Liver (tissue), 9 donors: ENCODE measurements around the gene LINS1. TPM values are rescaled to one million over a fixed set of nuclear protein-coding genes. Genes with fewer than 3 reads are reported as not detected.
A peak's percentile ranks its signal among the peaks of the same experiment; 100 is the strongest.

Experiments
- DNase-seq: peaks from one replicate; pipeline ENCODE4 v3.0.0-alpha.2; 2017; ENCODE audit warnings: low spot score
- H3K27ac ChIP-seq, 2 donors: one replicate each; pipeline ENCODE4 v1.7.0; 2013; ENCODE audit warnings: inconsistent platforms in 2 of 2, low read length in 2 of 2, control low read depth in 1 of 2, low read depth in 1 of 2, mild to moderate bottlenecking in 1 of 2
- H3K27me3 ChIP-seq, 4 donors: one replicate each; pipeline versions ENCODE4 v1.6.1 to v1.7.0; 2013; ENCODE audit warnings: low read length in 3 of 4, inconsistent platforms in 1 of 4, mild to moderate bottlenecking in 1 of 4, moderate library complexity in 1 of 4; ENCODE audit not compliant: control insufficient read depth in 4 of 4, insufficient read depth in 4 of 4
- H3K36me3 ChIP-seq, 4 donors: one replicate each; pipeline versions ENCODE4 v1.6.1 to v1.7.0; 2013; ENCODE audit warnings: low read length in 3 of 4, mild to moderate bottlenecking in 3 of 4, low read depth in 1 of 4, moderate library complexity in 1 of 4; ENCODE audit not compliant: control insufficient read depth in 4 of 4, insufficient read depth in 3 of 4
- H3K4me1 ChIP-seq, 4 donors: one replicate each; pipeline versions ENCODE4 v1.6.1 to v1.7.0; 2013; ENCODE audit warnings: low read length in 3 of 4, mild to moderate bottlenecking in 3 of 4, moderate library complexity in 1 of 4; ENCODE audit not compliant: control insufficient read depth in 4 of 4, insufficient read depth in 4 of 4
- H3K4me3 ChIP-seq, 3 donors: one replicate each; pipeline versions ENCODE4 v1.6.1 to v1.7.0; 2013; ENCODE audit warnings: low read length in 3 of 3, control low read depth in 1 of 3, low read depth in 1 of 3, mild to moderate bottlenecking in 1 of 3
- H3K9ac ChIP-seq, 2 donors: one replicate each; pipeline ENCODE4 v1.7.0; 2013; ENCODE audit warnings: low read length in 2 of 2, mild to moderate bottlenecking in 2 of 2, moderate library complexity in 2 of 2, control low read depth in 1 of 2, low read depth in 1 of 2
- H3K9me3 ChIP-seq, 4 donors: one replicate each; pipeline versions ENCODE4 v1.6.1 to v1.7.0; 2013; ENCODE audit warnings: low read length in 3 of 4; ENCODE audit not compliant: control insufficient read depth in 4 of 4
- EGR1 ChIP-seq, 2 donors: IDR thresholded peaks; 2 replicates each; pipeline ENCODE4 v1.6.1; 2016 to 2018; ENCODE audit warnings: antibody characterized with exemption in 2 of 2, low read depth in 2 of 2
- FOXA1 ChIP-seq: IDR thresholded peaks from 2 replicates; pipeline ENCODE4 v1.6.1; 2016; ENCODE audit warnings: antibody characterized with exemption
- GABPA ChIP-seq, 2 donors: IDR thresholded peaks in 1 of 2; conservative IDR thresholded peaks in 1 of 2; 2 replicates each; pipeline ENCODE4 v1.6.1; 2016; ENCODE audit warnings: antibody characterized with exemption in 2 of 2, mild to moderate bottlenecking in 1 of 2, moderate library complexity in 1 of 2
- HNF4A ChIP-seq, 2 donors: conservative IDR thresholded peaks; 2 replicates each; pipeline ENCODE4 v1.6.1; 2016; ENCODE audit warnings: antibody characterized with exemption in 2 of 2, mild to moderate bottlenecking in 2 of 2
- HNF4G ChIP-seq: IDR thresholded peaks from 2 replicates; pipeline ENCODE4 v1.6.1; 2016; ENCODE audit warnings: antibody characterized with exemption
- JUND ChIP-seq, 2 donors: IDR thresholded peaks; 2 replicates each; pipeline ENCODE4 v1.6.1; 2016; ENCODE audit warnings: antibody characterized with exemption in 2 of 2
- MAX ChIP-seq: IDR thresholded peaks from 2 replicates; pipeline ENCODE4 v1.6.1; 2016; ENCODE audit warnings: antibody characterized with exemption
- NR2F2 ChIP-seq: IDR thresholded peaks from 2 replicates; pipeline ENCODE4 v1.6.1; 2016; ENCODE audit warnings: antibody characterized with exemption
- RXRA ChIP-seq, 2 donors: IDR thresholded peaks; 2 replicates each; pipeline ENCODE4 v1.6.1; 2017 to 2018; ENCODE audit warnings: antibody characterized with exemption in 2 of 2, mild to moderate bottlenecking in 1 of 2
- SP1 ChIP-seq: IDR thresholded peaks from 2 replicates; pipeline ENCODE4 v1.6.1; 2018; ENCODE audit warnings: antibody characterized with exemption, mild to moderate bottlenecking
- YY1 ChIP-seq: IDR thresholded peaks from 2 replicates; pipeline ENCODE4 v1.6.1; 2016; ENCODE audit warnings: antibody characterized with exemption, mild to moderate bottlenecking
- WGBS: extraction: QIAGEN DNeasy Blood & Tissue Kit; methylation state at CpG from one replicate; pipeline ENCODE4 v1.1.7; 2013; 5-methylcytosine and 5-hydroxymethylcytosine counted together
- polyA plus RNA-seq, 2 donors: library from polyadenylated mRNA; stranded (reverse) in 1 of 2; unstranded in 1 of 2; fragments of 200-250 nt in 1 of 2; fragments of >200 nt in 1 of 2; fragmentation: Nextera tagmentation in 1 of 2; extraction: Ambion mirVana in 1 of 2; gene quantifications; one replicate each; pipeline versions ENCODE4 v1.2.1 to v1.2.3, GENCODE V29; 2013 to 2015
- total RNA-seq, 2 donors: library from RNA; depleted of rRNA; stranded (reverse); fragments of >200 nt; gene quantifications; one replicate each; pipeline ENCODE4 v1.2.3, GENCODE V29; 2014
- TF ChIP-seq, protein P1 (sequence below): fragments of 150-350 bp; IDR thresholded peaks from 2 replicates; pipeline ENCODE4 v1.5.1; 2017; ENCODE audit warnings: improper control_type of control experiment, low read depth, low read length; ENCODE audit not compliant: missing input control
- TF ChIP-seq, protein P2 (sequence below): IDR thresholded peaks from 2 replicates; pipeline ENCODE4 v1.6.1; 2016; ENCODE audit warnings: antibody characterized with exemption, mild to moderate bottlenecking
- TF ChIP-seq, protein P3 (sequence below): IDR thresholded peaks from 2 replicates; pipeline ENCODE4 v1.6.1; 2016; ENCODE audit warnings: antibody characterized with exemption
- donor health status: healthy.
- donor health status: healthy.
- donor health status: healthy.
- donor health status: healthy.
- donor health status: healthy.

Gene LINS1
- total and polyA plus RNA-seq, 4 donors = 2.9 to 9.1 (median 6.3) TPM

DNA sequence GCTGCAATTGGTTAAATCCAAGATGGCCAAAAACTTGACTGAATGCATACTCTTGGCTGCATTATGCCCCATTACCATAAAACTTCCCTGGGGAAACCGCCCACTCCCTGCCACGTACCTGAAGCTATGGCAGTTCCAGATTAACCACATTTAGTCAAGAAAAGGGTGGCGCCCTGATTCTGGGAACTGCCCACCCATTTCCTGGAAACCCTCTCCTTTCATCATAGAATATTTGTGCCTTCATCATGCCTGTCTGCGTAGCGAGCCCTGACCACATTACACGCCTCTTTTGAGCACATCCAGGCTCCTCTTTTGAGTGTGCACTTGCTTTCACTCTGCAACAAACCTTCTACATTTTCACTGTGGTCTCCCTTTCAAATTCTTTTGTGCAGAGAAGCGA, 5.2 kb downstream of the LINS1 start:
- peaks cover 0 to 14% (median 13%) of the 10 kb centered on the region in 4 donors for H3K4me1 ChIP-seq

DNA sequence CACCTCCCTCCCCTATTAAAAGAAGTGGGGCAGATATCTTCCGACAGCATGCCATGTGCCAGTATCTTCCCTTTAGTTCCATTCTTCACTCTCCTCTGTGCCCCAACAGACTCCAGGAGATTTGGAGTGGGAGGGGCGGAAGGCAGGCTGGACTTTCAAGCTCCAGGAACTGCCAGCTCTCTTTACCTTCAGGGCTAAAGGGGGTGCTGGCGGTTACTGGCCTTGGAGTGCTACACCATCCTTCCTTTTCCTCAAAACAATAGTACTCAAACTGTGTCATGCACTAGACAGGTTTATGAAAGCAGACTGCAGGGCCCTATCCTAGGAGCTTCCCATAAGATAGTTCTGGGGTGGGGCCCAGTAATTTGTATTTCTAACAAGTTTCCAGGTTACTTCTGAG, 6.0 kb downstream of the LINS1 start:
- no peak for DNase-seq
- no peak overlapping the region for H3K9ac ChIP-seq
- no peaks in the 10 kb centered on the region for H3K9me3 ChIP-seq
- H3K4me1 ChIP-seq = peaks cover 0 to 8% (median 6%) of the 10 kb centered on the region in 4 donors
- 97% methylated on average over 3 of the region's 3 CpGs for WGBS
- H3K4me3 ChIP-seq = no peak overlapping the region
- no peaks in the 10 kb centered on the region for H3K27me3 ChIP-seq
- no peak overlapping the region for H3K27ac ChIP-seq
- TF ChIP-seq RXRA (IDR thresholded peaks at IDR 0.05) (no peak), MAX (no peak), YY1 (no peak)
- TF ChIP-seq, protein P1, sequence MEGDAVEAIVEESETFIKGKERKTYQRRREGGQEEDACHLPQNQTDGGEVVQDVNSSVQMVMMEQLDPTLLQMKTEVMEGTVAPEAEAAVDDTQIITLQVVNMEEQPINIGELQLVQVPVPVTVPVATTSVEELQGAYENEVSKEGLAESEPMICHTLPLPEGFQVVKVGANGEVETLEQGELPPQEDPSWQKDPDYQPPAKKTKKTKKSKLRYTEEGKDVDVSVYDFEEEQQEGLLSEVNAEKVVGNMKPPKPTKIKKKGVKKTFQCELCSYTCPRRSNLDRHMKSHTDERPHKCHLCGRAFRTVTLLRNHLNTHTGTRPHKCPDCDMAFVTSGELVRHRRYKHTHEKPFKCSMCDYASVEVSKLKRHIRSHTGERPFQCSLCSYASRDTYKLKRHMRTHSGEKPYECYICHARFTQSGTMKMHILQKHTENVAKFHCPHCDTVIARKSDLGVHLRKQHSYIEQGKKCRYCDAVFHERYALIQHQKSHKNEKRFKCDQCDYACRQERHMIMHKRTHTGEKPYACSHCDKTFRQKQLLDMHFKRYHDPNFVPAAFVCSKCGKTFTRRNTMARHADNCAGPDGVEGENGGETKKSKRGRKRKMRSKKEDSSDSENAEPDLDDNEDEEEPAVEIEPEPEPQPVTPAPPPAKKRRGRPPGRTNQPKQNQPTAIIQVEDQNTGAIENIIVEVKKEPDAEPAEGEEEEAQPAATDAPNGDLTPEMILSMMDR = no peak
- TF ChIP-seq, protein P2, sequence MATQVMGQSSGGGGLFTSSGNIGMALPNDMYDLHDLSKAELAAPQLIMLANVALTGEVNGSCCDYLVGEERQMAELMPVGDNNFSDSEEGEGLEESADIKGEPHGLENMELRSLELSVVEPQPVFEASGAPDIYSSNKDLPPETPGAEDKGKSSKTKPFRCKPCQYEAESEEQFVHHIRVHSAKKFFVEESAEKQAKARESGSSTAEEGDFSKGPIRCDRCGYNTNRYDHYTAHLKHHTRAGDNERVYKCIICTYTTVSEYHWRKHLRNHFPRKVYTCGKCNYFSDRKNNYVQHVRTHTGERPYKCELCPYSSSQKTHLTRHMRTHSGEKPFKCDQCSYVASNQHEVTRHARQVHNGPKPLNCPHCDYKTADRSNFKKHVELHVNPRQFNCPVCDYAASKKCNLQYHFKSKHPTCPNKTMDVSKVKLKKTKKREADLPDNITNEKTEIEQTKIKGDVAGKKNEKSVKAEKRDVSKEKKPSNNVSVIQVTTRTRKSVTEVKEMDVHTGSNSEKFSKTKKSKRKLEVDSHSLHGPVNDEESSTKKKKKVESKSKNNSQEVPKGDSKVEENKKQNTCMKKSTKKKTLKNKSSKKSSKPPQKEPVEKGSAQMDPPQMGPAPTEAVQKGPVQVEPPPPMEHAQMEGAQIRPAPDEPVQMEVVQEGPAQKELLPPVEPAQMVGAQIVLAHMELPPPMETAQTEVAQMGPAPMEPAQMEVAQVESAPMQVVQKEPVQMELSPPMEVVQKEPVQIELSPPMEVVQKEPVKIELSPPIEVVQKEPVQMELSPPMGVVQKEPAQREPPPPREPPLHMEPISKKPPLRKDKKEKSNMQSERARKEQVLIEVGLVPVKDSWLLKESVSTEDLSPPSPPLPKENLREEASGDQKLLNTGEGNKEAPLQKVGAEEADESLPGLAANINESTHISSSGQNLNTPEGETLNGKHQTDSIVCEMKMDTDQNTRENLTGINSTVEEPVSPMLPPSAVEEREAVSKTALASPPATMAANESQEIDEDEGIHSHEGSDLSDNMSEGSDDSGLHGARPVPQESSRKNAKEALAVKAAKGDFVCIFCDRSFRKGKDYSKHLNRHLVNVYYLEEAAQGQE = no peak
- H3K36me3 ChIP-seq = no peaks in the 10 kb centered on the region

More for the DNA sequence above, 5.2 kb downstream of the LINS1 start:
- Histone ChIP-seq H3K27me3 (no peaks in the 10 kb centered on the region), H3K9me3 (no peaks in the 10 kb centered on the region), H3K4me3 (no peak overlapping the region), H3K9ac (no peak overlapping the region), H3K27ac (no peak overlapping the region), H3K36me3 (no peaks in the 10 kb centered on the region)
- TF ChIP-seq, protein P1 = no peak
- TF ChIP-seq FOXA1 (no peak), RXRA (IDR thresholded peaks at IDR 0.05) (no peak)
- DNase-seq = peak; percentile 81
- 86% methylated on average over 7 of the region's 7 CpGs for WGBS

DNA sequence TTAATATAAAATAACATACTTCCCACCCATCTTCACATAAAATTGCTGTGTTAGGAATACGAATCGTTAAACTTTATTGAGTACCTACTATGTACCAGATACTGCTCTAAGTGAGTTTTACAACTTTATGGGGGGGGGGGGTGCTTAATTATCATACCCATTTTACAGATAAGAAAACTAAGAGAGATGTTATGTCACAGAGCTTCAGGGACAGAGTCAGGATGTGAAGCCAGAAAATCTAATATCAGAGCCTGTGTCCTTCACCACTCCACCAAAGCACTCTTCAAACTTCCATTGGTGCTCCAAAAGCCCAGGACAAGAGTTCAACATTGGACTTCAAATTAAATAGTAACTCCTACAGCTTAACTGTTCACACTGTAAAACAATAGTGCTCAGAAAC, 8.6 kb downstream of the LINS1 start:
- H3K4me3 ChIP-seq = no peak overlapping the region
- no peak overlapping the region for H3K9ac ChIP-seq
- no peak for DNase-seq
- no peaks in the 10 kb centered on the region for H3K4me1 ChIP-seq
- no peaks in the 10 kb centered on the region for H3K36me3 ChIP-seq
- H3K27ac ChIP-seq = no peak overlapping the region
- H3K9me3 ChIP-seq = no peaks in the 10 kb centered on the region
- WGBS = 99% methylated on average over 2 of the region's 2 CpGs
- H3K27me3 ChIP-seq = no peaks in the 10 kb centered on the region
- TF ChIP-seq SP1 (no peak), RXRA (IDR thresholded peaks at IDR 0.05) (no peak), GABPA (IDR thresholded peaks at IDR 0.05 in 1 of 2, conservative IDR thresholded peaks at IDR 0.05 in 1 of 2) (no peak), YY1 (no peak), JUND (IDR thresholded peaks at IDR 0.05) (no peak), HNF4G (no peak), EGR1 (IDR thresholded peaks at IDR 0.05; ENCODE audit: low read depth in 2 of 2) (no peak), MAX (no peak), HNF4A (conservative IDR thresholded peaks at IDR 0.05) (no peak), NR2F2 (no peak)
- TF ChIP-seq, protein P1 = no peak
- TF ChIP-seq, protein P3, sequence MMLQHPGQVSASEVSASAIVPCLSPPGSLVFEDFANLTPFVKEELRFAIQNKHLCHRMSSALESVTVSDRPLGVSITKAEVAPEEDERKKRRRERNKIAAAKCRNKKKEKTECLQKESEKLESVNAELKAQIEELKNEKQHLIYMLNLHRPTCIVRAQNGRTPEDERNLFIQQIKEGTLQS = no peak
